GM18498 (cell line): ENCODE results near the gene TIMM10.

Experiments
- ATAC-seq: cut with Tn5 transposase; IDR thresholded peaks from one replicate; pipeline ENCODE4 v1.9.1; 2021; ENCODE audit warnings: mild to moderate bottlenecking, moderate library complexity; ENCODE audit not compliant: unreplicated experiment

Gene TIMM10

GRCh38 chr11:57530596-57531507 lies at the start of gene TIMM10:
Gene TIMM10, minus strand, starts transcription at chr11:57530754. Its CDS starts 565 bp downstream, at chr11:57530189.
- ATAC-seq = peak; percentile 97

- ATAC-seq = no peak
Measured at GRCh38 chr11:57574061-57574460, 43.5 kb upstream of the TIMM10 start.

GRCh38 chr11:57571606-57572005 lies 41.1 kb upstream of the TIMM10 start:
- no peak for ATAC-seq

GRCh38 chr11:57568330-57568766 lies 37.8 kb upstream of the TIMM10 start:
- ATAC-seq = peak; percentile 12

GRCh38 chr11:57567515-57568329 lies 37.2 kb upstream of the TIMM10 start, which contains the start of gene UBE2L6:
Gene UBE2L6, minus strand, starts transcription at chr11:57567672. Its CDS starts 61 bp downstream, at chr11:57567611.
- peak; percentile 60 for ATAC-seq

GRCh38 chr11:57566905-57567514 lies 36.5 kb upstream of the TIMM10 start:
- peak; percentile 7 for ATAC-seq

- peak; percentile 75 for ATAC-seq
Measured at GRCh38 chr11:57566005-57566904, 35.7 kb upstream of the TIMM10 start.

GRCh38 chr11:57562596-57562995 lies 32.0 kb upstream of the TIMM10 start:
- no peak for ATAC-seq

- no peak for ATAC-seq
Measured at GRCh38 chr11:57560146-57560545, 29.6 kb upstream of the TIMM10 start.

- ATAC-seq = no peak
Measured at GRCh38 chr11:57556041-57556440, 25.5 kb upstream of the TIMM10 start.

- ATAC-seq = no peak
Measured at GRCh38 chr11:57555393-57555792, 24.8 kb upstream of the TIMM10 start.

GRCh38 chr11:57552479-57552878 lies 21.9 kb upstream of the TIMM10 start:
- no peak for ATAC-seq

GRCh38 chr11:57551941-57552340 lies 21.4 kb upstream of the TIMM10 start:
- ATAC-seq = no peak

- ATAC-seq = no peak
Measured at GRCh38 chr11:57549983-57550382, 19.4 kb upstream of the TIMM10 start.

GRCh38 chr11:57547854-57548377 lies 17.4 kb upstream of the TIMM10 start:
- ATAC-seq = peak; percentile 93

GRCh38 chr11:57546869-57547475 lies 16.4 kb upstream of the TIMM10 start:
- peak; percentile 58 for ATAC-seq

GRCh38 chr11:57546451-57546850 lies 15.9 kb upstream of the TIMM10 start:
- no peak for ATAC-seq

GRCh38 chr11:57545883-57546282 lies 15.3 kb upstream of the TIMM10 start:
- ATAC-seq = no peak

- no peak for ATAC-seq
Measured at GRCh38 chr11:57544566-57544965, 14.0 kb upstream of the TIMM10 start.
